NCI-H446 treated with DMSO at 0.1 percent for 48 hours (cell line): ENCODE data around the gene NMRAL1.

Experiments
- DNase-seq: peaks from one replicate; lab custom pipeline; 2025; lab: John Stamatoyannopoulos, UW

Gene NMRAL1

DNA sequence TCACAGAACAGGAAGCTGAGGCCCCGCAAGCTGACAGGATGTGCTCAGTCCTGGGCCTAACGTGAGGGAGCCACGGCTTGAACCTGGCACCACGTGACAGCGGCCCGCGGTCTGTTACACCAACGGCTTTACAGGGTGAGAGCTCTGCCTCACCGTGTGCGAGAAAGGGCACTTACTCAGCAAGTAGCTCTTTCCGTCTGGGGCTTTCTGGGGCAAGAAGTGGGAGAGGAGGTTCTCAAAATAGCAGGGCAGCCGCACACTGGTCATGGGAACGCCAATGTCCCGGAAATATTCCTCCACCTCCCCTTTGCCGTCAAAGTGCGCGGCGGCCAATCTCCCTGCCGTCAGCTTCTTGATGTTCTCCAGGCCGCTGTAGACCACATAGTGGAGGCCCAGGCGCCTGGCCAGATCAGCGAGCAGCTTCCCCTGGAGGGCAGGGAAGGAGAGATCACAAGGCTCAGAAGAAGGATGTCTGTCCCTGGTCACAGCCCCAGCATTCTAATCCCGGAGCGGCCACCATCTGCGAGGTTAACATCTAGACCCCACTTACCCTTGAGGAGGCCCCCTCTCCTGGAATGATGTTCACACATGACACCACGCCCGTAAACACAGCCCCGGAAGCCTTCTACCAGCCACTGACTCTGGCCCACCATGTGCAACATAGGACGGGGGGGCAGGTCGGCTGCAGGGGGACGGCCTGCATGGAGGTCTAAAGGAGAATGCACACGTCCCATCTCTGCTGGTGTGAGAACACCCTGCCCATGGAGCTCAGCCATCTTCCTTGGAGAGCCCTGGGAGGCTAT is 8.2 kb downstream of the NMRAL1 start:
- no peak for DNase-seq

DNA sequence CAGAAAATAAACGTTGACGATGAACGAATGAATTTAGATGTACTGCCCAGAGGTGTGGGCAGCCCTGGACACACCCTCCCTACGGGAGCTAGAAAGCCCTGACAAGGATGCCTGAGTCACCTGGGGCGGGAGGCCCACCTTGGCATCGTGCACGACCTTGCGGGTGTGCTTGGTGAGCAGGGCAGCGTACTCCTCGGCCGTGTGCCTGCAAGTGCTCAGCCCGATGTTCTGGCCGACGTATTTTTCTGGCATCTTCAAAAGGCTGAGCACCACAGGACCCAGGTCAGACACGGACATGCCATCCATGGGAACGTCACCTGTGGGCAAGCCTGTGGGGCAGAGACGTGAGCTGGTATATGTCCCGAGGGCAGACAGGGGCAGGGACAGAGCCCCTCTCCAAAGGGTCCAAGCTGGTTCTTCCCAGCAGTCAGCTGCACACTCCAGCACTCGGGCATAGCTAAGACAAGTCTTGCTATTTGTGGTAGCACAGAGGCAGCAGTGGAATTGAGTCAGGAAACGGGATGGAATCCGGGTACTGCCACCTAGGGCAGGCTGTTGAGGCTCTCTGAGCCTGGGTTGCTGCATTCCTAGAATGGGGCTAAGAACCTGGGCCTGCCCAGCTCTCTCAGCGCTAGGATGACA is 10.8 kb downstream of the NMRAL1 start:
- no peak for DNase-seq

DNA sequence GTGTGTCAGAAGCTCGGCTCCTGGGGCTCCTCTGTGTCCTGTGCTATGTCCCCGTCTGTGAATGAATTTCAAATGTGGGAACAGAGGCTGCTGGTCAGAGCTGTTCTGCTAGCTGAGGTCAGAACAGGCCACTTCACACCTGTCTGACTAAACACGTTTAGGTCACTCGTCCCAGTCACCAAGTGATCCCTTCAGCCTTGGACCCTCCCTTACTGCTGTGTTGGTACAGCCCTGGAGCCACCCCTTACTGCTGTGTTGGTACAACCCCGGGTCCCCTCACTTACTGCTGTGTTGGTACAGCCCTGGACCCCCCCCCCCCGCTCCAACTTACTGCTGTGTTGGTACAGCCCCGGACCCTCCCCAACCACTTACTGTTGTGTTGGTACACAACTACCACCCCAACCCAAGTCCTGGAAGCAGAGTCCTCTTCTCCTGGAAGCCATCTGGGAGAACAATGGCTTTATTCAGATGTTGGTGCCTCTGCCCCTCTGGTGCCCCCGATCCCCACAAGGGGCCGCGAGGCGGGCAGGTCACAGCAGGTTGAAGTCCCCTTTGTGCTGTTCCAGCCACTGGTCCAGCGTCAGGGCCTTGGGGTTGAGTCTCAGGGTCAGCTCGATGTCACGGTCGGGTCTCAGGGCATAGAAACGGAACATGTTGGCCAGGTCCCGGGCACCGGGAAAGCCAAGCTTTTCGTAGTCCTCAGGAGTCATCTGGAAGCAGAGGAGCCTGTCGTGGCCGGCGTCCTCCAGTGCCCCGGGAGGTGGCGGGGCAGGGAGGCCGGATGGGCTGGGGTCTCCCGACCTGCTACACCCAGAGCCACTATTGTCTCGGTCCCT is 13.0 kb downstream of the NMRAL1 start:
- DNase-seq = no peak

DNA sequence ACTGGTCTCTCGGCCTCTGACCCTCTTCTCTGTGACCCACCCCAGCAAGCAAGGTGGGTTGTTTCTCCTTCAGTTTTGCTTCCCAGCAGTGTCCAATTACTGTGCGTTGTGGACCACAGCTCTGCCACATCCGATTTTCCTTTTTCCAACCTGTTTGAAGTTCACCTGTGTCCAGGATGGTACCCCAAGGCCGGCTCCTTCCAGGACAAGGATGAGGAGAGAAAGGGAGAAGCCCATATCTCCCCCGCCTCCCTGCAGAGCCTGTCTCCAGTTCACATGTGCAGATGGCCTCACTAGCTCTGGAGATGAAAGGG is 13.5 kb downstream of the NMRAL1 start:
- no peak for DNase-seq

DNA sequence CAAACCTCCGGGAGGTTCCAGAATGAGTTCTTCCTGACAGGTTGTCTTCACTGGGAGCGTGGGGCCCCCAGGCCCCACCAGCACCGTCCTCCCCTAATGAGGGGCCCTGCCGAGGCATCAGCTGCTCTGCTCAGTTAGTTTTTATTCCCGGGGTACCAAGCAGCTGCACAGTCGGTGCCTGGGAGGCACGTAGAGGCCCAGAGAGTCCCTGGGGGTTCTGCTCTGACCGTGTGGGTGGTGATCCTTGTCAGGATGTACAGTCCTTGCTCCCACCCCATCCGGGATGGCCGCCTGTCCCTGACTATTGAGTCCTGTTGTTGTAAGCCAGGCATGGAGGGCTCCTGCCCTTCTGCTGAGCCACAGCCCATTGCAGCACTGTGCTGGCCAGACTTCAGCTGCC is 18.5 kb downstream of the NMRAL1 start:
- DNase-seq = no peak

DNA sequence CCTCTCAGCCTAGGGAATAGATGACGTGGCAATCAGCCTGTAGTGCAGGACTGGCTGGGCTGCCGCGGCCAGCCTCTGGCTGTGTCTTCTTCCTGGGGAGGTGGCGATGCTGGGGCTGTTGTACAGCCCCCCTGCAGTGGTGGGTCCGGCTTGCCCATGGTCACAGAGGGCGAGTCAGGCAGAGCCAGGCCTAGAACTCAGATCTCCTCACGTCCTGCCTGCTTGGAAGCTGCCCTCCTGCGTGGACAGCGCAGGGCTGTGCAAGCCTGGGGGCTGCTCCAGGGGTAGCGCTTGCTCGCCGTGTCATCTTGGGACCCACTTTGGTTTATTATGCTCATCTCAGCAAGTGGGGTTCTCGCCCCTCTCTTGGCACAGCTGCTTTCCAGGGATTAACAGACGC is 19.3 kb downstream of the NMRAL1 start:
- no peak for DNase-seq

DNA sequence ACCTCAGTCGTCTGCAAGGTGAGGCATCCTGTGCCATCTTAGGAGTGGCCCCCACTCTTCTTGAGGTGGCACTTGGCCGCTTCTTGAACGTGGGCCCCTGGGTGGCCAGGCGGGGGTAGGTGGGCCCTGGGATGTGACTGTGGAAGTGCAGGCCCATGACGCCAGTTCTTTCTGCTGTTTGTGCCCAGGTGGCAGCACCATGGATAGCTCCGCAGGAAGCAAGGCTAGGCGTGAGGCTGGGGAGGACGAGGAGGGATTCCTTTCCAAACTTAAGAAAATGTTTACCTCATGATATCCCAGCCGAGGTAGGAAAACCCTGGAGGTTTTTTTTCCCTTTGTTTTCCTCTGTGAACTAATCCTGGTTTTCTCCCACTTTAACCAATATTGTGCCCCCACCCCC is 19.8 kb downstream of the NMRAL1 start:
- DNase-seq = no peak

DNA sequence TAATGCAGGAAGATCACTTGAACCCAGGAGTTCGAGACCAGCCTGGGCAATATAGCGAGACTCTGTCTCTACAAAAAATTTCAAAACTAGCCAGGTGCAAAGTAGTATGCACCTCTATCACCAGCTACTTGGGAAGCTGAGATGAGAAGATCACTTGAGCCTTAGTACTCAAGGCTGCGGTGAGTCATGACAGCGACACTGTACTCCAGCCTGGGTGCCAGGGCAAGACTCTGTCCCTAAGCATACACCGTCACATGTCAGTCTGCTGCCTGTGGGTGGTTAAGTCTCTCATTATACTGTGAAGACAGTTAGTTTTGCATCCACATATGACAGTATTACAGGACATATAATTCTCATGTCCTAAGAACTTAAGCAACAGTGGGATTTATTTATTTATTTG is 21.8 kb downstream of the NMRAL1 start:
- DNase-seq = no peak

DNA sequence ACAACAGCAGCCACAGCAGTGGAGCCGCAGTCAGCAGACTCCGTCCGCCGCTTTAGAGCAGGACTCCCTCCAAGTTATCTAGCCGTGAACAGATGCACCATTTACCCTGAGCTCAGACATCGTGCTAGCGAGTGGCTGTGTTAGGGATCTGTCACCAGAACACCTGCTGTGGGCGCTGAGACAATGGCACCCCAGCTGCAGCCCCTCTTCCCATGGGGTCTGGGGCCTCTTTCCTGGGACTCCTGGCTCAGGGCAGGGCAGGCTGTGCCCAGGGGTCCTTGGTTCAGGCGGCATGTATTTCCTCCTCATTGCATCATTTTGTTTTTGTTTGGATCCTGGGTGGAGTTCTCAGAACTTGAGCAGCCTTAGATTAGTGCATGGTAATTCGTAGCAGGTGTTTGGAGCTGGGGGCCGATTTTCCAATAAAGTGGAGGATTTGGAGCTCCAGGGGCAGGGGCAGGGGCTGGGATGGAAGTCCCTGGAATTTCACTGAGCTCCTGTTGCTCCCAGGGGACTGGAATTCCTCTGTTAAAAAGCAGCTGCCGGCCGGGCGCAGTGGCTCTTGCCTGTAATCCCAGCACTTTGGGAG is 23.4 kb downstream of the NMRAL1 start:
- DNase-seq = no peak

DNA sequence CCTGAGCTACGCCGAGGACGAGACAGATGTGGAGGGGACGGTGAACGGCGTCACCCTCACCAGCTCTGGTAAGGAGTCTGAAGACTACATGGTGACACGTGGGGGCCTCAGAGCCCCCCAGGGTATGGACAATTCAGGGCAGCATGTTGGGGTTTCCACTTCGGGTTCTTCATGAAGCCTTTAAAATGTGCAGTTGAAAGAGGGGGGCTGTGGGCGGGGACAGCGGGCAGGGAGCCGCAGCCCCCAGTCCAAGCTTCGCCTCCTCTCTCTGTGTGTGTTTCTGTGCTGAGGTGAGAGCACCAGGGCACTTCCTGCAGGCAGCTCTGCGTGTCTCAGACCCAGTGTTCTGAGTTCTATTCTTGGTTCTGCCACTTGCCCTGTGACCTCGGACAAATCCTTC is 24.0 kb downstream of the NMRAL1 start:
- DNase-seq = no peak

DNA sequence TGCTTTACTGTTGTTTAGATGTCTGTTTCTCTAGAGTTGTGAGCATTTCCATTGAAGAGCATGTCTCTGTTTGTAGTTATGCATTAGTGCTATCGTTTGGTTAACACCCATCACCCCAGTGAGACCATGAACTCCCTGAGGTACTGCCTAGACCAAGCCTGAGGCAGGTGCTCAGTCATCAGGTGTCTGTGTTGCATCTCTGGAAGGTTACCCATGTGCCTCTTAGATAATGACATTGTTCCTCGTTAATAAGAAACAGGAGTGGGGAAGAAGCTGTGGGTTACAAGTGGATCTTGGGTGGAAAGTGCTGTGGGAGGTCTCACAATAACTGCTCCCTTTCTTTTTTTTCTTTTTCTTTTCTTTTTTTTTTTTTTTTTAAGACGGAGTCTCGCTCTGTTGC is 30.4 kb downstream of the NMRAL1 start:
- no peak for DNase-seq

DNA sequence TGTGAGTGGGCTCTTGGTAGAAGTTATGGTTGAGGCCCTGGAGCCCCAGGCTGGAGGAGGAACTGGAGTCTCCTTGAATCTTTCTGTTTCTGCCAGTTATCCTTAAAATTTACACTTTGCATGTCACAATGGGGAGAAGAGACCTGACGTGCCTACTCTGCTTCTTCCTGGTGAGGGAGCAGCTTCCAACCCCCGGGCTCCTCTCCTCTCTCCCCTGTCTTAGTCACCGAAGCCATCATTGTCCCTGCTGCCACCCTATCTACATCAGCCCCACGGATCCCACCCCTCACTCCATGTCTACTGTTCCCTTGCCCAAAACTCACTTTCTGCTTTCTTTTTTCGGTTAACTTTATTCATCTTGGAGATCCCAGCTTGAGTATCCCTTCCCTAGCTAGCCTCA is 31.2 kb downstream of the NMRAL1 start:
- no peak for DNase-seq

DNA sequence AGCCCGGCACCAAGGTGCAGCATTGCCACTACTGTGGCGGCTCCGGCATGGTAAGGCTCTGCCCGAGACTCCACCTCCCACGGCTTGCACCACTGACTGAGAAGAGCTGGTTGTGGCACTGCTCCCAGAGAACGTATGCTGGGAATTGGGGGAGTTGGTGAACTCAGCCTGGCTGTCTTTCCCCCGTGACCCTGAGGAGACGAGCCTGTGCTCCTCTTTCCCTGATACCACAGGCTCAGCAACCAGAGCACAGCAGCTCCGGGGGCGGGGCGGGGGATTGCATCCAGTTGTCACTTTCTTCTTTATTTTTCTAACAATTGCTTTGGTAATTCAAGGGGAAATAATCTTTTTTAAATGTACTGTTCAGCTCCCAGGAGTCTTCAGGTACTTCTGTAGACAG is 32.1 kb downstream of the NMRAL1 start:
- DNase-seq = no peak

DNA sequence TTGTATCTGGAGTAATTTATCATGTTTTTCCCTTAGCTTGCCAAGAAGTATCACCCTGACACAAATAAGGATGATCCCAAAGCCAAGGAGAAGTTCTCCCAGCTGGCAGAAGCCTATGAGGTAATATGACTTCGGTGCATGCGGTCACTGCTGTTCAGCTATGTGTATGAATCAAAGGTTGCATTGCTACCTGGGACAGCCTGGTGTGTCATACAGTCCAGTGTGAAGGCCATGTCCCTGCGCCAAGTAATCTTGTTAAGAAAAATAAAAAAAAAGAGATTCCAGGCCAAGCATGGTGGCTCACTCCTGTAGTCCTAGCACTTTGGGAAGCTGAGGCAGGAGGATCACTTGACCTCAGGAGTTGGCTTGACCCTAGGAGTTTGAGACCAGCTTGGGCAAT is 37.1 kb downstream of the NMRAL1 start:
- no peak for DNase-seq

DNA sequence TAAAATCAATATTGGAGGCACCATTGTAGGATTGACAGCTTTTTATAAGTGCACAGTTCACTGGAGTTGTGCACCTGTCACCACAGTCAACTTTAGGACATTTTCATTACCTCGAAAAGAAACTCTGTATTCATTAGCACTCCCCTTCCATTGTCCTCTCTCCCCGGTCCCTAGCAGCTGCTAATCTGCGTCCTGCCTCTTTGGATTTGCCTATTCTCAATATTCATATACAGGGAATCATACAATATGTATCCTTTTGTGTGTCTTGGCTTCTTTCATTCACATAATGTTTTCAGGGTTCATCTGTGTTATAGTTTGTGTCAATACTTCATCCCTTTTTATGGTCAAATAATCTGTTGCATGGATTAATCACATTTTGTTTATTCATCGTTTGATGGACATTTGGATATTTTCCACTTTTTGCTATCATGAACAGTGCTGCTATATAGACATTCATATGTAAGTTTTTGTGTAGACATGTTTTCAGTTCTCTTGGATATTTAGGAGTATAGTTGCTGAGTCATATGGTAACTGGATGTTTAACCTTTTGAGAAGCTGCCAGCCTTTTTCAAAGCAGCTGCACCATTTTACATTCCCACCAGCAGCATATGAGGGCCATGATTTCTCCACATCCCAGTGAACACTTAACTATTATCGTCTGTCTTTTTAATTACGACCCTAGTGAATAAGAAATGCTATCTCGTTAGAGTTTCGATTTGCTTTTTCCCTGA is 38.9 kb downstream of the NMRAL1 start:
- no peak for DNase-seq

DNA sequence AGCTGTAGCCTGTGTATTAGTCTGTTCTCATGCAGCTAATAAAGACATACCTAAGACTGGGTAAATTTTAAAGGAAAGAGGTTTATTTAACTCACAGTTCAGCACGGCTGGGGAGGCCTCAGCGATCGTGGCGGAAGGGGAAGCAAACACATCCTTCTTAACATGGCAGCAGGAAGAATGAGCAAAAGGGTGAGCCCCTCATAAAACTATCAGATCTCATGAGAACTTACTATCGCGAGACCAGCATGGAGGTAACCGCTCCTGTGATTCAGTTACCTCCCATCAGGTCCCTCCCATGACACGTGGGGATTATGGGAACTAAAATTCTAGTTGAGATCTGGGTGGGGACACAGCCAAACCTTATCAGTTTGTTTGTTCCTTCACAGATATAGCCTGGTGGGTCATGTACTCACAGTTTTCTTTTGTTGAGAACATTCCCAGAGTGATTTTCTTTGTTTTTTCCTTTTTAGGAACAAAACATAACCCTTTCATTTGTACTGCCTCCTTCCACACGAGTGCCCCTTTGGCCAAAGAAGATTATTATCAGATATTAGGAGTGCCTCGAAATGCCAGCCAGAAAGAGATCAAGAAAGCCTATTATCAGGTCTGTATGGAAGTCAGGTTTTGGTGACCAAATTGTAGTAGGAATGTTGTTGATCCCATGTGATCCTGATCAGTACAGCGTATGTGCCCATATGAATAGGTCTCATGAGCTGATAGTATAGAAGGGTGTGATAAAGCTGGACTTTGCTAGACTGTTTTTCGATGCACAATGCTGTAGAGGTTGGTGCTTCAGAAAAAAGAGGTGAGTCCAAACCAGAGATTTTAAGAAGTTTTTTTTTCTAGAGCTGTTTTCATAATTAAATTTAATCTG is 40.3 kb downstream of the NMRAL1 start:
- no peak for DNase-seq

DNA sequence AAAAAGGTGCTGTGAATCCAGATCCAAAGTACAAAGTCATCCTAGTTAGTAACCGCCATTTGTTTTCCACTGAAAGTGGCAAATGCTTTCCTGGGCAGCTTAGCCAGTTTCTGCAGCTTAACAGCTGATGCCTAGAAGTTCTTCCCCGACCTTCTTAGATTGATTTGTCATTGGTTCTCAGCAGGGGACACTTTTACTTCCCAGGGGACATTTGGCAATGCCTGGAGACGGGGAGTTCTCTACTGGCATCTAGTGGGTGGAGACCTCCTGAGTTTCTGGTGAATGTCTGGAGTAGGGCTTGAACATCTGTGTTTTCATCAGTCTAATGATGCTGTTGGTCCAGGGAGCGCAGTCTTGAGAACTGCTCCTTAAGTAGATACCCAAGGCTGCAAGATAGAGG is 41.2 kb downstream of the NMRAL1 start:
- DNase-seq = no peak

DNA sequence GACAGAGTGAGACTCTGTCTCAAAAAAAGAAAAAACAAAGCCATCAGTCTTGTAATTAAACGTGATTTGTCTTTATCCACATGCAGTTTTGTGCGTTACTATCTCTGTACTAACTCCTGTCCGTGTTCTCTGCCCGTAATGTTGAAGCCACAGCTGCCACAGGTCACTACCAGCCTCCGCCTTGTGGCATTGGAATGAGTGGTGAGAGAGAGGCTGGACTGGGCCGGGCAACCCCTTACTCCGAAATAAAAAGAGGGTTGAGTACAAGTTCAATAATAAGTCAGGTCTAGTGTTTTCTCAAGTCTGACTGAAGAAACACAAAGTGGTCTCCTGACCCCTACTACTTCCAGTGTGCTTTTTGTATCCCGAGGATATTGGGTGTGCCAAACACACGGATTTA is 43.4 kb downstream of the NMRAL1 start:
- no peak for DNase-seq

DNA sequence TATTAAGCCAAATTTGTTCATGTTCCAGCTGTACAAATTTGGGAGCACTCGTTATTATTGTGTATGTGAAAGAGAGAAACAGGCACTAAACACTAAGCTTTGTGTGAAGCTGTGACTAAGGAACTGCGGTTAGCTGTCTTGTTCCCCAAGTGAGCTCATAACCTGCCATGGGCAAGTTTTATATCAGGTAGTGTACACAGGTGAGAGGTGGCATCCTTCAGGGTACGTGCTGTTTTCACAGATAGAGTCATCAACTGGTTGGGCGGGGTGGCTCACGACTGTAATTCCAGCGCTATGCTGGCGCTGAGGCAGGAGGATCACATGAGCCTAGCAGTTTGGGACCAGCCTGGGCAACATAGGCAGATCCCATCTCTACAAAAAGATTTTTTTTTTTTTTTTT is 45.9 kb downstream of the NMRAL1 start:
- no peak for DNase-seq

DNA sequence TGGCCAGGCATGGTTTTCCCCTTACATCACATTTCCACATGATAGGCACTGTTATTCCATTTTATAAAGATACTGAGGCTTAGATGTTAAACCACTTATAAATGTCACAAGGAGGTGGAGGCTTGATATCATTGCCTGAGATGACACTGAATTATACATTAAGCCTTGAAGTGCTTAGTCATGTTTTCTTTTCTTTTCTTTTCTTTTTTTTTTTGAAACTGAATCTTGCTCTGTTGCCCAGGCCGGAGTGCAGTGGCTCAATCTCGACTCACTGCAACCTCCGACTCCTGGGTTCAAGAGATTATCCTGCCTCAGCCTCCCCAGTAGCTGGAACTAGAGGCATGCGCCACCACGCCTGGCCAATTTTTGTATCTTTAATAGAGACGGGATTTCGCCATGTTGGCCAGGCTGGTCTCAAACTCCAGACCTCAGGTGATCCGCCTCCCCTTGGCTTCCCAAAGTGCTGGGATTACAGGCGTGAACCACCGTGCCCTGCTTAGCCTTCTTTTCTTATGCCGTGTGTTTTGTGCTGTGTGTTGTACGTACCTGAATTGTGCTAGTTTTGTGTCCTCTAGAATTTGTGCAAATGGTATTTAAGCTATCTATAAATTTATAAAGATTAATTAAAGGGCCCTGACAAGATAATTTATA is 47.6 kb downstream of the NMRAL1 start:
- no peak for DNase-seq
